K562 (cell line): ENCODE data around the gene GADD45GIP1. TPM values are rescaled to one million over a fixed set of nuclear protein-coding genes. Genes with fewer than 3 reads are reported as not detected.
A peak's percentile ranks its signal among the peaks of the same experiment; 100 is the strongest.

Experiments
- CREB3L1 ChIP-seq: fragments of 450-650 bp; IDR thresholded peaks from 2 replicates; pipeline ENCODE4 v1.6.1; 2014; ENCODE audit warnings: low read depth, mild to moderate bottlenecking, moderate library complexity, borderline replicate concordance
- CREM ChIP-seq: IDR thresholded peaks from 2 replicates; pipeline ENCODE4 v1.6.1; 2014; ENCODE audit warnings: antibody characterized with exemption, low read depth
- CXXC5 ChIP-seq: fragments of 250-450 bp; sonication (Bioruptor Pico); IDR thresholded peaks from 2 replicates; pipeline ENCODE4 v1.8.0; 2022; ENCODE audit warnings: inconsistent platforms, mild to moderate bottlenecking, moderate library complexity
- HDGF ChIP-seq: fragments of 450-650 bp; IDR thresholded peaks from 2 replicates; pipeline ENCODE4 v1.6.1; 2016
- HNRNPLL ChIP-seq: fragments of 200-400 bp; formaldehyde crosslinking; IDR thresholded peaks from 2 replicates; pipeline ENCODE4 v1.6.1; 2017; ENCODE audit warnings: low read length, low read depth, mild to moderate bottlenecking; ENCODE audit not compliant: poor library complexity, severe bottlenecking
- ILF3 ChIP-seq: fragments of 450-650 bp; IDR thresholded peaks from 2 replicates; pipeline ENCODE4 v1.6.1; 2018; ENCODE audit warnings: antibody characterized with exemption, mild to moderate bottlenecking, moderate library complexity, borderline replicate concordance
- KDM2B ChIP-seq: fragments of 250-450 bp; sonication (Bioruptor Pico); IDR thresholded peaks from 2 replicates; pipeline ENCODE4 v1.8.0; 2021; ENCODE audit warnings: mild to moderate bottlenecking, moderate library complexity
- NFE2L1 ChIP-seq: fragments of 450-650 bp; IDR thresholded peaks from 2 replicates; pipeline ENCODE4 v1.6.1; 2016; ENCODE audit warnings: missing genetic modification characterization, low read depth, mild to moderate bottlenecking, missing compliant biosample characterization, moderate library complexity, borderline replicate concordance
- OTX1 ChIP-seq: fragments of 450-650 bp; formaldehyde crosslinking; IDR thresholded peaks from 2 replicates; pipeline ENCODE4 v1.4.0; 2022; ENCODE audit warnings: mild to moderate bottlenecking
- PHF8 ChIP-seq: fragments of 200-600 bp; sonication (generic); IDR thresholded peaks from 2 replicates; pipeline ENCODE4 v1.6.1; 2012; ENCODE audit warnings: mixed run types, mild to moderate bottlenecking, inconsistent platforms, low read length, moderate library complexity, borderline replicate concordance
- RBFOX2 ChIP-seq: fragments of 200-400 bp; formaldehyde crosslinking; IDR thresholded peaks from 2 replicates; pipeline ENCODE4 v1.6.1; 2017; ENCODE audit warnings: low read depth, mild to moderate bottlenecking, low read length, moderate library complexity
- RCOR1 ChIP-seq, 2 experiments: IDR thresholded peaks; 2 replicates each; pipeline ENCODE4 v1.6.1; 2012; ENCODE audit warnings: low read depth in 2 of 2, low read length in 2 of 2, borderline replicate concordance in 1 of 2, improper control_type of control experiment in 1 of 2
- SAFB ChIP-seq: fragments of 200-400 bp; formaldehyde crosslinking; IDR thresholded peaks from 2 replicates; pipeline ENCODE4 v1.6.1; 2017; ENCODE audit warnings: low read depth, low read length, borderline replicate concordance
- SMARCB1 ChIP-seq: IDR thresholded peaks from 2 replicates; pipeline ENCODE4 v1.6.1; 2011; ENCODE audit warnings: improper control_type of control experiment, low read depth; ENCODE audit not compliant: insufficient read length
- WHSC1 ChIP-seq: IDR thresholded peaks from one replicate; pipeline ENCODE4 v1.6.1; 2012; ENCODE audit warnings: low read length, control low read depth, inconsistent platforms
- ZNF146 ChIP-seq: IDR thresholded peaks from one replicate; pipeline ENCODE4 v1.6.1; 2018; ENCODE audit warnings: missing compliant biosample characterization; ENCODE audit not compliant: unreplicated experiment
- ZNF224 ChIP-seq: sonication (generic); formaldehyde crosslinking; IDR thresholded peaks from 2 replicates; pipeline ENCODE4 v1.8.0; 2022; ENCODE audit warnings: mild to moderate bottlenecking, missing genetic modification reagents
- ZNF318 ChIP-seq, 2 experiments: fragments of 450-650 bp; IDR thresholded peaks; 2 replicates each; pipeline ENCODE4 v1.6.1; 2016; ENCODE audit warnings: mild to moderate bottlenecking in 2 of 2, borderline replicate concordance in 1 of 2, low read depth in 1 of 2, moderate library complexity in 1 of 2
- ZNF830 ChIP-seq: fragments of 250-450 bp; sonication (Bioruptor Pico); IDR thresholded peaks from 2 replicates; pipeline ENCODE4 v1.5.0; 2021; ENCODE audit warnings: mild to moderate bottlenecking
- polyA plus RNA-seq, 8 experiments: library from polyadenylated mRNA; depleted of rRNA in 4 of 8; stranded (reverse) in 5 of 8; unstranded in 3 of 8; fragments of >200 nt; fragmentation: Nextera tagmentation in 2 of 8; fragmentation: Illumina TruSeq in 1 of 8; extraction: Ambion mirVana in 2 of 8; extraction: Trizol in 1 of 8; gene quantifications; 2 replicates each; pipeline versions ENCODE4 v1.2.1 to v1.2.3, GENCODE V29; 2011 to 2014; ENCODE audit warnings: inconsistent platforms in 1 of 8, missing spikeins in 1 of 8
- total RNA-seq, 7 experiments: library from RNA; depleted of rRNA in 6 of 7; stranded (reverse); fragments of >200 nt in 6 of 7; fragmentation: Illumina TruSeq in 2 of 7; extraction: Trizol in 2 of 7; gene quantifications; 2 replicates each; pipeline versions ENCODE4 v1.2.1 to v1.2.3, GENCODE V29; 2011 to 2021; ENCODE audit warnings: low replicate concordance in 1 of 7

GADD45GIP1 gene
- total and polyA plus RNA-seq, 9 of the 15 experiments (the other 6 are each of a cell fraction or from before 2014, with no cell fraction given): 5.1 to 161 (median 29.2) TPM

- TF ChIP-seq ZNF318 (IDR thresholded peaks at IDR 0.05; ENCODE audit: borderline replicate concordance in 1 of 2, low read depth in 1 of 2) (no peak), NFE2L1 (tag) (no peak), KDM2B (peak; percentile 52; the same call in 1 of the 2 replicates), CREM (peak; percentile 38; the same call in 1 of the 2 replicates), SMARCB1 (no peak), HDGF (no peak), CREB3L1 (no peak), PHF8 (peak; percentile 50; the same call in 1 of the 2 replicates), RBFOX2 (peak; percentile 64), ILF3 (no peak), ZNF830 (no peak), OTX1 (CRISPR knock-in tag) (no peak), RCOR1 (IDR thresholded peaks at IDR 0.05; ENCODE audit: borderline replicate concordance in 1 of 2, low read depth in 2 of 2, low read length in 2 of 2) (no peak), SAFB (peak; percentile 54; the same call in 1 of the 2 replicates), CXXC5 (peak; percentile 76), ZNF224 (CRISPR knock-in tag) (no peak), ZNF146 (no peak), HNRNPLL (no peak), WHSC1 (no peak)
These were observed 38.8 kb upstream of the GADD45GIP1 start (continued) for GRCh38 chr19:12995596-12996405.
